Suppressor macrophage treated with lipopolysaccharide for 1 hour (primary cell): ENCODE measurements around the gene MTAP.

ENCODE experiments used
- DNase-seq, 3 donors: peaks; one replicate each; pipeline ENCODE4 v3.0.0-alpha.2; 2020 to 2022

Gene MTAP

DNA sequence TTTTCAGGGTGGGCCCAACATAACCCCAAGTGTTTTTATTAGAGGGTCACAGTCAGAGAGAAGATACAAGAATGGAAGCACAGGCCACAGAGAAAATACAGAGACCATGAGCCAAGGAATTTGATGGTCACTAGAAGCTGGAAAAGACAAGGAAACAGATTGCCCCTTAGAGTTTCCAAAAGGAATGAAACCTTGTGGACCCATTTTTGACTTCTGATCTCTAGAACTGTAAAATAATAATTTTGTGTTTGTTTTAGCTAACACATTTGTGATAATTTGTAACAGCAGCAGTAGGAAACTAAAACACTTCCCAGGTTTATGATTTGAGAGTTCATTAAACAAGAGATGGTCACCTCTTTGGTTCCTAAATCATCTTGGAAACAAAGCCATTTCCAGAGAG is 169.9 kb downstream of the MTAP start:
- DNase-seq: no peak

GRCh38 chr9:21974343-21974721 is 171.9 kb downstream of the MTAP start:
- no peak for DNase-seq

GRCh38 chr9:21974722-21975409 is 172.4 kb downstream of the MTAP start:
- peak; percentile 66 to 86 (median 79) for DNase-seq

GRCh38 chr9:21976334-21976875 is 174.0 kb downstream of the MTAP start:
- no peak for DNase-seq

GRCh38 chr9:21982391-21982790 is 180.0 kb downstream of the MTAP start:
- DNase-seq: no peak

- DNase-seq: peak in 1 of 3 donors; percentile 54
These were observed 180.6 kb downstream of the MTAP start for GRCh38 chr9:21982861-21983560.

- DNase-seq: peak; percentile 80 to 97 (median 93)
These were observed 181.1 kb downstream of the MTAP start for GRCh38 chr9:21983561-21983935.

- peak; percentile 70 to 93 (median 83) for DNase-seq
These were observed 181.7 kb downstream of the MTAP start for GRCh38 chr9:21984101-21984500.

- no peak for DNase-seq
These were observed 183.7 kb downstream of the MTAP start for GRCh38 chr9:21985964-21986667.
